Inflammatory macrophage treated with lipopolysaccharide for 1 hour (primary cell): ENCODE data around the gene CISH.
A peak's percentile ranks its signal among the peaks of the same experiment; 100 is the strongest.

Source experiments
- DNase-seq, 2 donors: peaks; one replicate each; pipeline ENCODE4 v3.0.0-alpha.2; 2020 to 2022

CISH gene

GRCh38 chr3:50612234-50612882, 784 bp upstream of the CISH start:
- DNase-seq, result no peak

GRCh38 chr3:50610992-50611463, 546 bp downstream of the CISH start:
- DNase-seq, result peak in 1 of 2 donors; percentile 48

DNA sequence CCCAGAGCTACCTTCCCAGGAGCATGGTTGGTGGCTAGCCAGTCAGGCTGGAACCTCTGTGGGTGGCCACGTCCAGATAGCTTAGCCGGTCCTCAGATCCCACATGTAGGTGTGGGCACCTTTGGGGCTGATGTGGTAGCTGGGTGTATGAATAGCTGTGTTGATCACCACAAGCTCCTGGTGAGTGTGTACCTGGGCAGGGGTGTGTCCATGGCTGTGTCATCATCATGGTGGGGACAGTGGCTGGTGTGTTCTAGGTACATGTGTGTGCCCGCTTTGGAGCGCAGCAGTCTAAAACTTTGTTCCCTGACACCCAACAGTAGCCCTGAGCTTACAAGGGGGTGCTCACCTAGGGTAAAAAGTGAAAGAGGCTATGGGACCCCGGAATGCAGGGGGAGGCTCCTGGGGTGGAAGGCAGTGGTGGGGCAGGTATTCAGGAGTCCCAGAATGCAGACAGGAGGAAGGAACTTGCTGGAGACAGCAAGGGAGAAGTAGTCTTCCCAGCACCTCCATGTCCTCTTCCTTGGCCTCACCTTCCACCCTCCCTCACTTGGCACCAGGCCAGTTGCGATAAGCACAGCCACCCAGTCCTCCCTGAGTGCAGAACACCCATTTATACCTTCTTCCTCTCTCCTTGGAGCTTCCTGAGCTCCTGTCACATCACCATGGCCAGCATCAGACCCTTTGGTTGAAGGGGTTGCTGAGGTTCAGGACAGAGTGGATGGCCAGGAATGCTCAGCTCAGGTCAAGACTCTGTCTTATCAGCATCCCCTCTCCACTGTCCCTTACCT, 1.2 kb downstream of the CISH start:
- no peak for DNase-seq

GRCh38 chr3:50609763-50610085, 1.9 kb downstream of the CISH start:
- DNase-seq, result no peak

DNA sequence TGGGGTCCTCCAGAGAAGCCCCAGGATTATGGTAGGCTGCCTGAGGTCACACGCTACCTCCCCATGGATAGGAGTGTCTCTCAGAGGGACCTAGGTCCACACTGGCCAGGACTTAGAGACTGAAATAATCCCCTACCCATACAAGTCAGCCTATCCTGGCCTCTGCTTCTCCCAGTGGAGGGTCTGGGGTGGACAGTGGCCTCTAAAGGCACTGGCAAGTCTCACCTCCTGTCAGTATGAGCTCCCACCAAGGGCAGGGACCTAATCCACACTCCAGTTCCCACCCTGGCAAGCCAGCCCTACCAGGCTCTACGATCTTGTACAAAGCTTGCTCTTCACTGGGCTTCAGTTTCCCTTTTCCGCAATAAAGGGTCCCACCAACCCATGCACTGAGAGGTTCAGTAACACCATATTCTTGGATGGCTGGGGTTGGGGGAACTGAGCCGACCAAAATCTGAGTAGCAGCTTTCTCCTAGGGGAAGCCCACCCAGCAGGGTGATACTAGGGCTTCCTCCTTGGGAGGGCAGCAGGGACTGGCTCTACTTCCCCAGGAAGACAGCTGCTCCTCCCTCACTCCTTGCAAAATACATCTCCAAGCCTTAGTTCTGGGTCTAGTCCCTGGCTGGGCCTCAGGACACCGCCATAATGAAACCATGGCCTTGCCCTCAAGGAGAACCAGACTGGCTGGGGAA, 2.4 kb downstream of the CISH start:
- DNase-seq, result peak in 1 of 2 donors; percentile 47

DNA sequence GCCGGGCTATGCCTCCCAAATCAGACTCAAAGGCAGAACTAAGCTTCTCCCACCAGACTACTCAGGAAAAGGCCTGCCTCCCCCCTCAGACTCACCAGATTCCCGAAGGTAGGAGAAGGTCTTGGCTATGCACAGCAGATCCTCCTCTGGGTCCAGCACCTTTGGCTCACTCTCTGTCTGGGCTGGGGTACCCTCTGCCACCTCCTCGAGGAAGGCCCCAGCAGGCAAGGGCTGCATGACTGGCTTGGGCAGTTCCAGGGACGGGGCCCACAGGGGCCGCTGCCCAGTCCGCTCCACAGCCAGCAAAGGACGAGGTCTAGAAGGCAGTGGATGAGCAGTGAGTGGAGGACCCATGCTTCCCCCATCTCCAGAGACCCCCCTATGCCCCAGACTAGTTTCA, 3.3 kb downstream of the CISH start:
- DNase-seq, result no peak

DNA sequence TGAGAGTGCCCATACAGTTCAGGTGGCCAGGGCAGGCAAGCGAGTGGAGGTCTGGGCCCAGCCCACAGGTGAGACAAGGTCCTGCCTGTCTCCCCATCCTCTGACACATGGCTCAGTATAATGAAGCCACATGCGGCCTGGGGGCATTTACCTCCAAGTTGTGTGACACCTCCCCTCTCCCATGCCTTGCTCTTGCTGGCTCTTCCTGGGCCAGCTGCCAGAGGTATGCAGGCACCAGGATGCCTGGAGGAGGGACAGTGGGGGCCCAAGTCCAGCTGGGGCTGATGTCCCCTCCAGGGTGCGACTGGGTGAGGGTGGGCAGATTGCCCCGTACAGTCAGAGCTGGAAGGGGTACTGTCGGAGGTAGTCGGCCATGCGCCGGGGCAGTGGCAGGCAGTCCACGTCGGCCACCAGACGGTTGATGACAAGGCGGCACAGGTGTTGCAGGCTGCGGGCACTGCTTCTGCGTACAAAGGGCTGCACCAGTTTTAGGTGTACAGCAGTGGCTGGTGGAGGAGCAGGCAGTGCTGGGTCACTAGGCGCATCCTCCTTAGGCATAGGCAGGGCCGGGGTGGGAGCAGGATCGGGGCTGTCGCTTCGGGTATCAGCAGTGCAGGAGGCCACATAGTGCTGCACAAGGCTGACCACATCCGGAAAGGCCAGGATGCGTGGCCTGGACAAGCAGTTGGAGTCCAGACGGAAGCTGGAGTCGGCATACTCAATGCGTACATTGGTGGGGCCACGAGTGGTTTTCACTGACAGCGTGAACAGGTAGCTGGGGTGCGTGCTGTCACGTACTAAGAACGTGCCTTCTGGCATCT, 4.1 kb downstream of the CISH start:
- no peak for DNase-seq

GRCh38 chr3:50606596-50606995, 5.0 kb downstream of the CISH start:
- no peak for DNase-seq

GRCh38 chr3:50605901-50606326, 5.7 kb downstream of the CISH start:
- peak; percentile 33 to 66 for DNase-seq

GRCh38 chr3:50604628-50605588, 6.7 kb downstream of the CISH start:
- DNase-seq, result peak in 1 of 2 donors; percentile 30

DNA sequence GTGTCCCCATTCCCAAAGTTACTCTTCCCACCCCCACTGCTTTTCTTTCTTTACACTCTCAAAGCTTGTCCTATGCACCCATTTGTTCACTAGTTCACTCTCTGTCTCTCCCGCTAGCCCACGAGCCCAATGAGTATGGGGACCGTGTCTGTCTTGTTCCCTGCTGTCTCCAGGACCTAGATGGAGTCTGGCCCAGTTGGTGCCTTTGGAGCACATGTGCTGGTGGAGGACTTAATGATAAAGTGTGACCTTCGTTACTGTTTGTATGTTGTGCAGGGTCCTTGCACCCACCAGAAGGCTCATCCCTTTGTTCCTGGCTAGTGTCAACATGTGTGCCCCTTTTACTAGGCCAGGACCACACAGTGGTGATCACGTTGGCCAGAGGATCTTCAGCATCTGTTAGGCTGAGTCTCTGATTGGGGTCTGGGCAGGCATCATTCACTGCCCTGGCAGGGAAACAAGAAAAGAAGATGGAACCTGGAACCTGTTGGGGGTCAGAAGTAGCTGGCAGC, 7.4 kb downstream of the CISH start:
- DNase-seq, result no peak

DNA sequence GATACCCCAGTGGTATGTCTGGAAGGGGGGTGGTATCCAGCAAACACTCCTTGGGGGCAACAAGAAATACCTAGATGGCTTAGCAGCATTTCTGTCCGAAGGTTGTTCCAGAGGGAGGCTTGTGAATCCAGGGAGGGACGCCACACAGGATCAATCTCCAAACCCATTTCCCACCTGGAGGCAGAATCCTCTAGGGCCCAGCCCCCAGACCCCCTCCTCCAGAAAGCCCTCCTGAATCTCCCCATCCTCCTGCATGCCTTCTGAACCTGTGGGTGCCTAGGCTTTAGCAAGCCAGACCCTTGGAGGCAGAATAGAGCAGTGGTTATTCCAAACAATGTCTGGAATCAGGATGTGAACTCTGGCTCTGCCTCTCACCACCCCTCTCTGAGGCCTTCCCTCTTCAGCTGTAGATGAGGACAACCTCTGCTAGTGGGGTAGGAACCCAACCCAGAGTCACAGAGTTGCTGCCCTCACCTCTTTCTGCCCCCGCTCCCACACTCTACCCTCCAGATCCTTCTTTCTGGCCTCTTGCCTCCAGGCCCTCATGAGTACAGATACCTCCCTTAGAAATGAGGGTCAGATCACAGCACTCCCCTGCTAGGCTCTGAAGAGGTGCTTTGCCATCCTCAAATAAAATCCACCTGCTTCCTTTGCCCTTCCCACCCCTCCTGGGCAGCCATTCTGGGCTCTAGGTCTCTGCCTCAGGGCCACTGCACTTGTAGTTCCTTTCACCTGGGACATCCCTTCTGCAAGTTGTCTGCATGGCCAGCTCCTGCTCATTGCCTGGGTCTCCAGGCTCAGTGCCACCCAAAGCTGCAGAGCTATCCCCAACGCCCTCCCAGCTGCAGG, 8.1 kb downstream of the CISH start:
- DNase-seq, result no peak

GRCh38 chr3:50602595-50603191, 8.9 kb downstream of the CISH start:
- DNase-seq, result no peak

- DNase-seq, result peak; percentile 93 to 97
These were observed 10.6 kb downstream of the CISH start for GRCh38 chr3:50600841-50601591.

DNA sequence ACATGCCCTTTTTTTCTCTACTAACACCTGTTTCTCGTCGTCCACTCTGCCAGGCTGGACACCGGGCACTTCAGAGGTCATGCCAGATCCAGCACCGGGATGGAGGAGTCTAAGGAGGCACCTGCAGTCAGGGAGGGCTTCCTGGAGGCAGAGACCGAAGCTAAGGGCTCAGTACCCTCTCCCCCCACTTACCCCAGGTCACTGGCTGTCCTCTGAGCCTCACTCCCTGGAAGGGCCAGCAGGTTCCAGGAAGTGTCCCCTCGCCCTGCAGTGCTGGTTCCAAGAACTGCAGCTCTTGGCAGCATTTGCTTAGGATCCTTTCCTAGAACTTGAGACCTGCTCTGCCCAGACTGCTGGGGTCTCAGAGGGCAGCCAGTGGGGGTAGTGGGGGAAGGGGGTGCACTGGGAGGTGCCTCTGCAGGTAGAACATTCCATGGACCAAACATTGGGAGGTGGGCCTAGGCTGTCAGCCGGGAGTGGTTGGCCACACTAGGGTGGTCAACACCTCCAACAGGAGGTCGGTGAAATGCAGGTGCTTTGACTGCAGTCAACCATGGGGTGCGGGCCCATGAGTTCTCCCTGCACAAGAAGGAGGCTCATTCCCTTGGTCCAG, 11.3 kb downstream of the CISH start:
- no peak for DNase-seq

GRCh38 chr3:50599716-50600118, 11.9 kb downstream of the CISH start:
- no peak for DNase-seq

DNA sequence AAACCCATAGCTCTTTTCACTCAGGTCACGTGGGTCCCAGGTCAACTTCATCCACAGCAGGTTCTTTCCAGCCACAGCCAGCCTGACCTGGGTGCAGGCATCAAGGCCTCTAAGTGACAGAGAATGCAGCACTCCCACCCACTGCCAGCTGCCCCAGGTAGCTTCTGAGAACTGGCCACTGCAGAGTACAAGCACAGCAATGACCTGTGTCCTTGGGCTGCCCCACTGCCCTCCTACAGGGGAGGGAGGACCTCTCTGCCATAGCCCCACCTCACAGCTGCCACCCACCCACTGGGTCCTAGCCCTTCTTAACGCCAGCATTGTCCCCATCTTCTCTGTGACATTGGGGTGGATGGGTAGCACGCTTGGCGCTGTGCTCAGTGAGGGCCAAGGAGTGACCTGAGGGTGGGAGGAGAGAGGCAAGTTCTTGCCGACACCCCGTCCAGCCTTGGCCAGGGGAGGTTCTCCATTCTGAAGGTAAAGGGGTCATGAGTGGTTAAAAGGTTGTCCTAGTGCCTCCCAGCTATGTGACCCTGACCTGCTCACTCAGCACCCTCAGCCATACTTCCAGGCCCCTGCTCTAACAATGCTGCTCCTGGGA, 12.4 kb downstream of the CISH start:
- no peak for DNase-seq

GRCh38 chr3:50594253-50594785, 17.3 kb downstream of the CISH start:
- no peak for DNase-seq
